ENCODE measurements around the gene SMIM12.

- TF ChIP-seq CTCF (IDR thresholded peaks at IDR 0.05) (no peak), POLR2A (IDR thresholded peaks at IDR 0.05) (no peak)
These were observed 19.7 kb upstream of the SMIM12 start for GRCh38 chr1:34879230-34879629.
